Left ventricle myocardium inferior (tissue), 1 donor: Measurements from ENCODE around the gene FRMD1. TPM values are rescaled to one million over a fixed set of nuclear protein-coding genes. Genes with fewer than 3 reads are reported as not detected.

Source experiments
- DNase-seq: peaks from one replicate; pipeline ENCODE4 v3.0.0-alpha.2; 2020
- H3K27ac ChIP-seq: fragments of 200-600 bp; replicated peaks from 2 replicates; pipeline ENCODE4 v1.8.0; 2021
- H3K27me3 ChIP-seq: fragments of 200-600 bp; 2 replicates; pipeline ENCODE4 v1.8.0; 2021; ENCODE audit warnings: low read depth
- H3K36me3 ChIP-seq: fragments of 200-600 bp; 2 replicates; pipeline ENCODE4 v1.8.0; 2021
- H3K4me1 ChIP-seq: fragments of 200-600 bp; 2 replicates; pipeline ENCODE4 v1.8.0; 2021
- H3K4me3 ChIP-seq: fragments of 200-600 bp; 2 replicates; pipeline ENCODE4 v1.8.0; 2021; ENCODE audit warnings: mild to moderate bottlenecking, moderate library complexity
- H3K9me3 ChIP-seq: fragments of 200-600 bp; replicated peaks from 2 replicates; pipeline ENCODE4 v1.8.0; 2021
- CTCF ChIP-seq: fragments of 200-600 bp; IDR thresholded peaks from 2 replicates; pipeline ENCODE4 v1.8.0; 2021; ENCODE audit warnings: antibody characterized with exemption, mild to moderate bottlenecking, borderline replicate concordance
- intact Hi-C: fragments of 100-400 bp; cut with micrococcal nuclease; formaldehyde crosslinking; loops from one replicate; pipeline ENCODE4 v1.11.0; 2022
- total RNA-seq: library from RNA; stranded (reverse); fragmentation: NEBNext Ultra II Directional; extraction: Animal tissue kit (Norgen Biotek cat#: 25700); gene quantifications from one replicate; pipeline ENCODE4 v1.2.1, GENCODE V29; 2021
- donor health status: DM: no; HTN: yes; CAD: no; lungs with severe emphysema.

Gene FRMD1
- total RNA-seq, 1 donor from 2014 or later = 0.16 TPM

- Histone ChIP-seq H3K4me1 (peaks cover 14% of the 10 kb centered on the region), H3K27ac (no peak overlapping the region), H3K4me3 (no peak overlapping the region), H3K27me3 (no peaks in the 10 kb centered on the region), H3K36me3 (no peaks in the 10 kb centered on the region), H3K9me3 (no peaks in the 10 kb centered on the region)
- DNase-seq = no peak
- intact Hi-C loops = loop anchor here (10.0 kb wide), 1 partner anchor 46 kb away; no protein-coding TSS in a partner anchor
- TF ChIP-seq CTCF = no peak
Measured at GRCh38 chr6:168110437-168110836, 31.4 kb upstream of the FRMD1 start.

GRCh38 chr6:168109171-168109570 is 30.2 kb upstream of the FRMD1 start:
- Histone ChIP-seq H3K4me1 (peaks cover 14% of the 10 kb centered on the region), H3K4me3 (no peak overlapping the region), H3K9me3 (no peaks in the 10 kb centered on the region), H3K27me3 (no peaks in the 10 kb centered on the region), H3K27ac (no peak overlapping the region), H3K36me3 (no peaks in the 10 kb centered on the region)
- DNase-seq = no peak
- TF ChIP-seq CTCF = no peak
- intact Hi-C loops = no loop called here

GRCh38 chr6:168107191-168107983 is 28.4 kb upstream of the FRMD1 start:
- TF ChIP-seq CTCF = no peak
- Histone ChIP-seq H3K9me3 (no peaks in the 10 kb centered on the region), H3K4me3 (no peak overlapping the region), H3K27ac (no peak overlapping the region), H3K4me1 (peaks cover 14% of the 10 kb centered on the region), H3K27me3 (peaks cover 12% of the 10 kb centered on the region), H3K36me3 (no peaks in the 10 kb centered on the region)
- DNase-seq = peak; percentile 19
- intact Hi-C loops = no loop called here

- no peak for DNase-seq
- Histone ChIP-seq H3K4me3 (no peak overlapping the region), H3K36me3 (no peaks in the 10 kb centered on the region), H3K27ac (no peak overlapping the region), H3K9me3 (no peaks in the 10 kb centered on the region), H3K4me1 (peaks cover 16% of the 10 kb centered on the region), H3K27me3 (peaks cover 20% of the 10 kb centered on the region)
- intact Hi-C loops = no loop called here
- no peak for TF ChIP-seq CTCF
Measured at GRCh38 chr6:168106633-168107005, 27.6 kb upstream of the FRMD1 start.

- intact Hi-C loops = no loop called here
- peak; percentile 4 for DNase-seq
- H3K27me3 ChIP-seq = peaks cover 26% of the 10 kb centered on the region
Measured at GRCh38 chr6:168105813-168106632, 27.0 kb upstream of the FRMD1 start.

More at GRCh38 chr6:168105813-168106632, 27.0 kb upstream of the FRMD1 start:
- Histone ChIP-seq H3K27ac (no peak overlapping the region), H3K9me3 (no peaks in the 10 kb centered on the region), H3K4me1 (peaks cover 22% of the 10 kb centered on the region), H3K4me3 (no peak overlapping the region), H3K36me3 (no peaks in the 10 kb centered on the region)
- no peak for TF ChIP-seq CTCF
